A549 (cell line): ENCODE data around the gene QRFPR.

ENCODE experiments used
- CBX8 ChIP-seq: fragments of 200-600 bp; sonication (generic); IDR thresholded peaks from 2 replicates; pipeline ENCODE4 v1.6.1; 2016
- CTCF ChIP-seq: fragments of >200 bp; sonication (Bioruptor Twin); formaldehyde crosslinking; IDR thresholded peaks from 3 replicates; pipeline ENCODE4 v1.5.1; 2016
- EP300 ChIP-seq, 2 experiments: fragments of >200 bp; sonication (Bioruptor Twin); formaldehyde crosslinking; IDR thresholded peaks; 2 replicates in 1 of 2; 3 replicates in 1 of 2; pipeline ENCODE4 v1.6.1; 2016 to 2017
- JUN ChIP-seq, 2 experiments: fragments of >200 bp; sonication (Bioruptor Twin); formaldehyde crosslinking; IDR thresholded peaks; 2 replicates in 1 of 2; 3 replicates in 1 of 2; pipeline ENCODE4 v1.6.1; 2016 to 2017
- MAFK ChIP-seq: fragments of 450-650 bp; IDR thresholded peaks from 2 replicates; pipeline ENCODE4 v1.6.1; 2014; ENCODE audit not compliant: partially characterized antibody
- POLR2A ChIP-seq: IDR thresholded peaks from 2 replicates; pipeline ENCODE4 v1.6.1; 2012; ENCODE audit warnings: mild to moderate bottlenecking, low read length
- REST ChIP-seq: fragments of 200-600 bp; sonication (generic); IDR thresholded peaks from 2 replicates; pipeline ENCODE4 v1.6.1; 2016; ENCODE audit warnings: antibody characterized with exemption, mild to moderate bottlenecking, moderate library complexity
- RNF2 ChIP-seq: fragments of 200-600 bp; sonication (generic); IDR thresholded peaks from 2 replicates; pipeline ENCODE4 v1.6.1; 2016; ENCODE audit warnings: low read depth, mild to moderate bottlenecking, antibody characterized with exemption, moderate library complexity, borderline replicate concordance

- TF ChIP-seq CTCF (no peak), REST (no peak), POLR2A (no peak), EP300 (IDR thresholded peaks at IDR 0.05) (no peak), MAFK (no peak), JUN (IDR thresholded peaks at IDR 0.05) (no peak), RNF2 (no peak), CBX8 (no peak)
These were observed 30.4 kb upstream of the QRFPR start for GRCh38 chr4:121411151-121411744.
